ENCODE results near the gene WNT3. TPM values are rescaled to one million over a fixed set of nuclear protein-coding genes. Genes with fewer than 3 reads are reported as not detected.

The WNT3 gene
- total and polyA plus RNA-seq, 2 donors (not counting 1 experiment from before 2014, with no cell fraction given): 0.86 to 1.4 TPM

DNA sequence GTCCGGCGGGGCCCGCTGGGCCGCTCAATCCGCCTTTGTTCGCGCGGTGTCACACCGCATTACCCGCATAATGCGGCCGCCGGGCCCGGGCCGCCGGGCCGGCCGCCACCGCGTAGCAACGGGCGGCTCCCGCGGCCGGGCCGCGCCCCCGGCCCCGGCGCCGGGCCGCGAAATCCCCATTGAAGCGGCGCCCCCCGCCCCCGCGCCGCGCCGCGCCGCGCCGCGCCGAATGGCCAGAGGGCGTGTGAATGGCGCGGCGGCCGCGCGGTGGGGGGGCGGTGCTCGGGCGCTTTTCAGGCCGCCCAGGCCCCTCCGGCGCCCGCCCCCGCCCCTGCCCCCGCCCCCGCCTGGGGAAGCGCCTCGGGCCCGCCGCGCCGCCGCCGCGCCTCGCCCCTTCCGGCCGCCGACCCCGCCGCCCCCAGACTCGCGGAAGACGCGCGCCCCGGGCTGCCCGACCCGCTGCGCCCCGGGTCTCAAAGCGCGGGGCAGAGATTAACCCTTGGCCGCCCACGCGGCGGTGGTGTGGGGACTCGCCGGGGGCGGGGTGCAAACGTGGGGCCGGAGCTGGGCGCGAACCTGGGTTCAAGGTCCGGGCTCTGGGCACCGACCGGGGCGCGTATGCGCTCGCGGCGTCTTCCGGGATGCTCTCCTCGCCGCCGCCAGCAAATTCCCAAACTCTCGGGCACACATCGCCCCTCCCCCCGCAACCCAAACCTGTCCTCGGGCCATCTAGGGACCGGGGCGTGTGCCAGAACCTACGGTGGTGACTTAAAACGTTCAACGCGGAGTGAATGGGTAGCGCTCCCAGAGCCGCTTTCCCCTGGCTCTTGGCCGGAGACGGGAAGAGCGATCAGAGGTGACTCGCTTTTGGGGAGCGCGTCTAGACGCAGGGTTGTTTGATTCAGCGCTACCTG is 46.7 kb downstream of the WNT3 start:
- Mint-ChIP-seq H3K9me3 (ENCODE audit: insufficient read depth) (no peaks in the 10 kb centered on the region), H3K27me3 (no peaks in the 10 kb centered on the region), H3K27ac (peak overlapping the region; percentile 65), H3K4me3 (peak overlapping the region; percentile 90), H3K4me1 (peaks cover 29% of the 10 kb centered on the region)
- Histone ChIP-seq H3K9ac (ENCODE audit: low read length) (peak overlapping the region; percentile 73), H3K27ac (ENCODE audit: low read length in 2 of 2) (peak overlapping the region in 1 of 2 donors; percentile 31), H3K36me3 (replicated peaks in 1 of 2; ENCODE audit: control extremely low read depth in 1 of 2, control insufficient read depth in 1 of 2, extremely low read depth in 1 of 2, insufficient read depth in 2 of 2, low read length in 1 of 2) (no peaks in the 10 kb centered on the region), H3K4me3 (ENCODE audit: control extremely low read depth in 1 of 5, extremely low read depth in 1 of 5, insufficient read depth in 1 of 5, low read depth in 2 of 5, low read length in 4 of 5) (peak overlapping the region; percentile 44 to 86 (median 73)), H3K4me2 (replicated peaks; ENCODE audit: low read depth, low read length, poor library complexity, severe bottlenecking) (peak overlapping the region; percentile 89), H3K9me3 (ENCODE audit: control extremely low read depth in 1 of 3, control insufficient read depth in 2 of 3, insufficient read depth in 1 of 3, low read length in 2 of 3) (peaks cover 0 to 4% (median 0%) of the 10 kb centered on the region in 3 donors), H3K79me2 (ENCODE audit: control insufficient read depth, insufficient read depth, low read length) (no peaks in the 10 kb centered on the region), H4K20me1 (ENCODE audit: control insufficient read depth, insufficient read depth, low read length, poor library complexity, severe bottlenecking) (no peaks in the 10 kb centered on the region), H2AFZ (ENCODE audit: insufficient read depth, low read depth, low read length, poor library complexity, severe bottlenecking) (peak overlapping the region; percentile 91), H3K27me3 (replicated peaks in 1 of 4; ENCODE audit: control extremely low read depth in 1 of 4, control insufficient read depth in 3 of 4, insufficient read depth in 4 of 4, low read length in 3 of 4) (peaks cover 0 to 29% (median 0%) of the 10 kb centered on the region in 4 experiments), H3K4me1 (ENCODE audit: control insufficient read depth in 2 of 2, insufficient read depth in 2 of 2, low read length in 2 of 2) (peaks cover 25 to 43% of the 10 kb centered on the region in 2 donors)
- WGBS (ENCODE audit: insufficient coverage): 1% methylated on average over 134 of the region's 135 CpGs
- peak; percentile 75 for DNase-seq
- CTCF ChIA-PET: interaction anchor here (0.6 kb wide), 1 partner anchor 9 kb away, joined by 4 read pairs; no protein-coding TSS in a partner anchor
- intact Hi-C loops (cut with micrococcal nuclease): no loop called here
- POLR2A ChIA-PET: interaction anchor here (0.6 kb wide), 1 partner anchor 963 kb away, joined by 3 read pairs; no protein-coding TSS in a partner anchor
- no peak for TF ChIP-seq EZH2 (IDR thresholded peaks at IDR 0.05; ENCODE audit: borderline replicate concordance, insufficient read depth, low read depth, low read length, poor library complexity, severe bottlenecking)
- TF ChIP-seq, protein P1, sequence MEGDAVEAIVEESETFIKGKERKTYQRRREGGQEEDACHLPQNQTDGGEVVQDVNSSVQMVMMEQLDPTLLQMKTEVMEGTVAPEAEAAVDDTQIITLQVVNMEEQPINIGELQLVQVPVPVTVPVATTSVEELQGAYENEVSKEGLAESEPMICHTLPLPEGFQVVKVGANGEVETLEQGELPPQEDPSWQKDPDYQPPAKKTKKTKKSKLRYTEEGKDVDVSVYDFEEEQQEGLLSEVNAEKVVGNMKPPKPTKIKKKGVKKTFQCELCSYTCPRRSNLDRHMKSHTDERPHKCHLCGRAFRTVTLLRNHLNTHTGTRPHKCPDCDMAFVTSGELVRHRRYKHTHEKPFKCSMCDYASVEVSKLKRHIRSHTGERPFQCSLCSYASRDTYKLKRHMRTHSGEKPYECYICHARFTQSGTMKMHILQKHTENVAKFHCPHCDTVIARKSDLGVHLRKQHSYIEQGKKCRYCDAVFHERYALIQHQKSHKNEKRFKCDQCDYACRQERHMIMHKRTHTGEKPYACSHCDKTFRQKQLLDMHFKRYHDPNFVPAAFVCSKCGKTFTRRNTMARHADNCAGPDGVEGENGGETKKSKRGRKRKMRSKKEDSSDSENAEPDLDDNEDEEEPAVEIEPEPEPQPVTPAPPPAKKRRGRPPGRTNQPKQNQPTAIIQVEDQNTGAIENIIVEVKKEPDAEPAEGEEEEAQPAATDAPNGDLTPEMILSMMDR (IDR thresholded peaks at IDR 0.05): no peak
- ATAC-seq (ENCODE audit: low read depth): peak; percentile 46
